NB4 (cell line): ENCODE measurements around the gene STH.

Experiments
- POLR2A ChIP-seq: IDR thresholded peaks from 2 replicates; pipeline ENCODE4 v1.6.1; 2011; ENCODE audit warnings: mild to moderate bottlenecking; ENCODE audit not compliant: insufficient read length; ENCODE audit errors: extremely low read depth
- TF ChIP-seq, protein P1 (sequence below): IDR thresholded peaks from one replicate; pipeline ENCODE4 v1.5.1; 2012; ENCODE audit warnings: low read depth, low read length

- TF ChIP-seq, protein P1, sequence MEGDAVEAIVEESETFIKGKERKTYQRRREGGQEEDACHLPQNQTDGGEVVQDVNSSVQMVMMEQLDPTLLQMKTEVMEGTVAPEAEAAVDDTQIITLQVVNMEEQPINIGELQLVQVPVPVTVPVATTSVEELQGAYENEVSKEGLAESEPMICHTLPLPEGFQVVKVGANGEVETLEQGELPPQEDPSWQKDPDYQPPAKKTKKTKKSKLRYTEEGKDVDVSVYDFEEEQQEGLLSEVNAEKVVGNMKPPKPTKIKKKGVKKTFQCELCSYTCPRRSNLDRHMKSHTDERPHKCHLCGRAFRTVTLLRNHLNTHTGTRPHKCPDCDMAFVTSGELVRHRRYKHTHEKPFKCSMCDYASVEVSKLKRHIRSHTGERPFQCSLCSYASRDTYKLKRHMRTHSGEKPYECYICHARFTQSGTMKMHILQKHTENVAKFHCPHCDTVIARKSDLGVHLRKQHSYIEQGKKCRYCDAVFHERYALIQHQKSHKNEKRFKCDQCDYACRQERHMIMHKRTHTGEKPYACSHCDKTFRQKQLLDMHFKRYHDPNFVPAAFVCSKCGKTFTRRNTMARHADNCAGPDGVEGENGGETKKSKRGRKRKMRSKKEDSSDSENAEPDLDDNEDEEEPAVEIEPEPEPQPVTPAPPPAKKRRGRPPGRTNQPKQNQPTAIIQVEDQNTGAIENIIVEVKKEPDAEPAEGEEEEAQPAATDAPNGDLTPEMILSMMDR = no peak
- no peak for TF ChIP-seq POLR2A
These were observed 31.7 kb upstream of the STH start for GRCh38 chr17:45967378-45967777.
